Measurements from ENCODE around the gene FLNC.

FLNC gene

DNA sequence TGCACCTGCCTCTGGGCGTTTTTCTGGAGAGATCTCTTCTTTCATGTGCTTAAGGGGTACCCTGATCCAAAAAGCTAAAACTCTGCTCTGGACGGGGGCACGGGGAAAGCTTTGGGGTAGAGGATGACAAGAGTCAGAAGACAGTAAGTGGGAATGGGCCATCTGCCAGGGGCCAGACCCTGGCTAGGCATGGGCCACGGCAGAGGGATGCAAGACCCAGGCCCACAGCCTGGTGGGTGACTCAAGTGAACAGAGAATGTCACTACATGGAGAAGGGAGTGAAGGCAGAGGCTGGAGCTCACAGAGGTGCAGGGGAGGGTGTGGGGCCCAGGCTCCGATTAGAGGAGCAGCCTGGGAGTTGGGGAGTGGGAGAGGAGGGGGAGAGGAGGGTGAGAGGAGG lies 15.3 kb downstream of the FLNC start:
- DNase-seq (ENCODE audit: low spot score): no peak

DNA sequence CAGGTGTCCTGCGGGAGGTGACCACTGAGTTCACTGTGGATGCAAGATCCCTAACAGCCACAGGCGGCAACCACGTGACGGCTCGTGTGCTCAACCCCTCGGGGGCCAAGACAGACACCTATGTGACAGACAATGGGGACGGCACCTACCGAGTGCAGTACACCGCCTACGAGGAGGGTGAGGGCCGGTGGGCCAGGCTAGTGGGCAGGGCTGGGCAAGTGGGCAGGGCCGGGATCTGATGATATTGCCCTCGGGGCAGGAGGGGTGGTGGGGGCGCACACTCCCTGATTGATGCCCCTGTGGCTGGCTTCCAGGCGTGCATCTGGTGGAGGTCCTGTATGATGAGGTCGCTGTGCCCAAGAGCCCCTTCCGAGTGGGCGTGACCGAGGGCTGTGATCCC lies 15.8 kb downstream of the FLNC start:
- DNase-seq (ENCODE audit: low spot score): no peak

DNA sequence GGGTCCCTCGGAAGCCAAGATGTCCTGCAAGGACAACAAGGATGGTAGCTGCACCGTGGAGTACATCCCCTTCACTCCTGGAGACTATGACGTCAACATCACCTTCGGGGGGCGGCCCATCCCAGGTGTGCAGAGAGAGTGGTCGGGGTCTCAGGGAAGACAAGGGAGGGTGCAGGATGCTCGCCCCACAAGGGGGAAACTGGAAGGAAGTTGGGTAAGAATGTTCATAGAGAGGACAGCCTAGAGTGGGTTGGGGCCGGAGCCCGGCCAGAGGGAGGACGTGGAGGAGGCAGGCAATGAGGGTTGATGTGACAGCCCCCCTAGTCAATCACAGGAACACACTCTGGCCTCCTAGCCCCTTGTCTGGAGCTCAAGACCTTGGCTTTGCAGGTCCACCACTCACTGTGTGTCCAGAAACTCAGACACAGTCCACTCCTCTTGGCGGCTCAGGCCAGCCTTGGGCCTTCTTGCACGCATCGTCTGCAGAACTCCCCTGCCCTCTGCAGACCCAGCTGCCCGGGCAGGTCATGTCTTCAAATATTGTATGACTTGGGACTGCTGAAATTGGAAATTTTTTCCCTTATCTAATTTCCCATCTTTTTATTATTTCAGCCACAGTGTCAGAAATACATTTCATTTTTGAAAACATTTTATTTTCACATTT lies 16.7 kb downstream of the FLNC start:
- no peak for DNase-seq (ENCODE audit: low spot score)

DNA sequence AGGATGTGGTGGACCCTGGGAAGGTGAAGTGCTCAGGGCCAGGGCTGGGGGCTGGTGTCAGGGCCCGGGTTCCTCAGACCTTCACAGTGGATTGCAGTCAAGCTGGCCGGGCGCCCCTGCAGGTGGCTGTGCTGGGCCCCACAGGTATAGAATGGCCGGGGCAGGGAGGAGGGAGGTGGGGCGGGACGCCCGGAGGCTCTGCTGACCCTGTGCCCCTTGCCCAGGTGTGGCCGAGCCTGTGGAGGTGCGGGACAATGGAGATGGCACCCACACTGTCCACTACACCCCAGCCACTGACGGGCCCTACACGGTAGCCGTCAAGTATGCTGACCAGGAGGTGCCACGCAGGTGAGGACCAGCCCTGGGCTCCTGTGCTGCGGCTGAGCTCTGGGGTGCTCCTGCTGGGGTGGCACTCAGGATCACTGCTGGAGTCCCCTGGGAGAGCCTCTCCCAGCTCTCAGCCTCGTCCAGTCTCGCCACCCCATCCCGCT lies 17.6 kb downstream of the FLNC start:
- DNase-seq (ENCODE audit: low spot score): no peak

DNA sequence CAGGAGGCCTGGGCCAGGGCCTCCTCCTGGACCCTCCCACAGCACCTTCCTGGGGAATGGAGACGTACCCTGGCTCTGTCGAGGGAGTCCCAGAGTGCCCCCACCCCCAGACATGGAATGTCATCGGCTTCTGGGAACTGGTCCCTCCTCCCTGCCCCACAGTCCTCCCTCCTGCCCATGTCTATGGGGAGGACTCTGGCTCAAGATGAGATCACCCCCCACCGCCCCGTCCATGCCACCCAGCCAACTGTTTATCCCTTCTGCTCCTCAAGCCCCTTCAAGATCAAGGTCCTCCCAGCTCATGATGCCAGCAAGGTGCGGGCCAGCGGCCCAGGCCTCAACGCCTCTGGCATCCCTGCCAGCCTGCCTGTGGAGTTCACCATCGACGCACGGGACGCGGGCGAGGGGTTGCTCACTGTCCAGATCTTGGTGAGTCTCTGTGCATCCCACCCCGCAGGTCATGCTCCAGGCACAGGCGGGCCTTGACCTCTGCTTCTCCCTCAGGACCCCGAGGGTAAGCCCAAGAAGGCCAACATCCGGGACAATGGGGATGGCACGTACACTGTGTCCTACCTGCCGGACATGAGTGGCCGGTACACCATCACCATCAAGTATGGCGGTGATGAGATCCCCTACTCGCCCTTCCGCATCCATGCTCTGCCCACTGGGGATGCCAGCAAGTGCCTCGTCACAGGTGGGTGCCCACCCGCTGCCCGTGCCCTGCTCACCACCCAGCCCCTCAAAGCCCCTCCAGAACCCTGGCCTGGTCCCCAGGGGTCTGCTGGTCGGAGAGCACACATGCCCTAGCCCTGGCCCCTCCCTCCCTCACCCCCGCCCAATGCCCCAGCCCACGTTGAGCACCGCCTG lies 18.3 kb downstream of the FLNC start:
- no peak for DNase-seq (ENCODE audit: low spot score)

DNA sequence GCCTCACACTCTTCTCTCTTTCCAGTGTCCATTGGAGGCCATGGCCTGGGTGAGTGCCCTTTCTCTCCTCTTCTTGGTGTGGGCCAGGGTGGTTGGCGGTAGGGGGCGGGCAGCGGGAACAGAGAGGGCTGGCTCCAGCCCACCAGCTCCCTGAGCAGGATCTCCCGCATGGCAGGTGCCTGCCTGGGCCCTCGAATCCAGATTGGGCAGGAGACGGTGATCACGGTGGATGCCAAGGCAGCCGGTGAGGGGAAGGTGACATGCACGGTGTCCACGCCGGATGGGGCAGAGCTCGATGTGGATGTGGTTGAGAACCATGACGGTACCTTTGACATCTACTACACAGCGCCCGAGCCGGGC lies 18.9 kb downstream of the FLNC start:
- DNase-seq (ENCODE audit: low spot score): no peak

DNA sequence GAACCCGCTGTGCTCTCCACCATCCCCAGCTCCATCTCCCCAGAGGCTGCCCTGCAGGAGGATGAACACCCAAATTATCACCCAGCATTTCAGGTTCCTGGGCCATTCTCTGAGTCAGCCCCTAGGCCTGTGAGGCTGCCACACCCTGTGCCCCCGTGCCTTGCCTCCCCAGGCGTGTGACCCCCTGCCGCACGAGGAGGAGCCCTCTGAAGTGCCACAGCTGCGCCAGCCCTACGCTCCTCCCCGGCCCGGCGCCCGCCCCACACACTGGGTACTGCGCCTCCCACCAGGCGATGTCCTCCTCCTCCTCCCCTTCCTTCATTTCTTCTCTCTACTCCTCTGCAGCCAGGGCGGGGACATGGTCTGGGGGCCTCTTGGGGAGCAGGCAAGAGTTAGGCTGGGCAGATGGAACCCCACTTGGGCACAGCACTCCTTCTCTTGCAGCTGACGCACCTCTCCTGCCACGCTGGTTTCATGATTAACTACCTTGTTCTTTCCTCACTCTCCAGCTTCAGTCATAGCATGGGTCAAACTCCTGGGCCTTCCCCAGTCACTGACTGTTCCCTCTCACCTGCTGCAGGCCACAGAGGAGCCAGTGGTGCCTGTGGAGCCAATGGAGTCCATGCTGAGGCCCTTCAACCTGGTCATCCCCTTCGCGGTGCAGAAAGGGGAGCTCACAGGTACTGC lies 19.7 kb downstream of the FLNC start:
- DNase-seq (ENCODE audit: low spot score): no peak

DNA sequence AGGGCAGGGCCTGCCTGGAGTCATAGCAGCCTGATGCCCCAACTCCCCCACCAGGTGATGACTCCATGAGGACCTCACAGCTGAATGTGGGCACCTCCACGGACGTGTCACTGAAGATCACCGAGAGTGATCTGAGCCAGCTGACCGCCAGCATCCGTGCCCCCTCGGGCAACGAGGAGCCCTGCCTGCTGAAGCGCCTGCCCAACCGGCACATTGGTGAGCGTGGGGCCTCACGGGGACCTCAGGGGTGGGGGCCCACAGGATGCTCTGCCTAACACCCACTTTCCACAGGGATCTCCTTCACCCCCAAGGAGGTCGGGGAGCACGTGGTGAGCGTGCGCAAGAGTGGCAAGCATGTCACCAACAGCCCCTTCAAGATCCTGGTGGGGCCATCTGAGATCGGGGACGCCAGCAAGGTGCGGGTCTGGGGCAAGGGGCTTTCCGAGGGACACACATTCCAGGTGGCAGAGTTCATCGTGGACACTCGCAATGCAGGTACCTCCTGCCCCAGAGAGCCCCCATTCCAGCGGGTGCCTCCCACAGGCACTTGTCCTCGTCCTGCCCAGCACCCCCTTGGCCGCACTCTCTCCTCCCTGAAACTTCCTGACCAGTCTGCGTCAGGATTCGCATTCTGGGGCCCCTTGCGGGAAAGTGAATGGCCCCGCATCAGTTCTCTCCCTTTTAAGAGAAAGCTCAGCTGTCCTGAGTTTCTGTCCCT lies 22.5 kb downstream of the FLNC start:
- no peak for DNase-seq (ENCODE audit: low spot score)

DNA sequence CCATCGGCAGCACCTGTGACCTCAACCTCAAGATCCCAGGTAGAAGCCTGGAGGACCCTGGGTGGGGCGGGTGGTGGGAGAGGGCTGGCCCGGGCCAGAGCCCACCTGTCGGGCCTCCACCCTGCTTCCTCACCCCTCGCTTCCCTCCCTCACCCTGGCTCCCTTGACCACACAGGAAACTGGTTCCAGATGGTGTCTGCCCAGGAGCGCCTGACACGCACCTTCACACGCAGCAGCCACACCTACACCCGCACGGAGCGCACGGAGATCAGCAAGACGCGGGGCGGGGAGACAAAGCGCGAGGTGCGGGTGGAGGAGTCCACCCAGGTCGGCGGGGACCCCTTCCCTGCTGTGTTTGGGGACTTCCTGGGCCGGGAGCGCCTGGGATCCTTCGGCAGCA lies 23.6 kb downstream of the FLNC start:
- no peak for DNase-seq (ENCODE audit: low spot score)

DNA sequence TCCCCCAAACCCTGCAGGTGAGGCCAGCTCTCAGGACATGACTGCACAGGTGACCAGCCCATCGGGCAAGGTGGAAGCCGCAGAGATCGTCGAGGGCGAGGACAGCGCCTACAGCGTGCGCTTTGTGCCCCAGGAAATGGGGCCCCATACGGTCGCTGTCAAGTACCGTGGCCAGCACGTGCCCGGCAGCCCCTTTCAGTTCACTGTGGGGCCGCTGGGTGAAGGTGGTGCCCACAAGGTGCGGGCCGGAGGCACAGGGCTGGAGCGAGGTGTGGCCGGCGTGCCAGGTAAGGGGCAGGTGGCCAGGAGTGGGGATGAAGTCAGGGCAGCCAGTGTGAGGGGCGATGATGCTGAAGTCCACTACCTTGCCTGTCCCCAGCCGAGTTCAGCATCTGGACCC lies 24.2 kb downstream of the FLNC start:
- DNase-seq (ENCODE audit: low spot score): no peak

DNA sequence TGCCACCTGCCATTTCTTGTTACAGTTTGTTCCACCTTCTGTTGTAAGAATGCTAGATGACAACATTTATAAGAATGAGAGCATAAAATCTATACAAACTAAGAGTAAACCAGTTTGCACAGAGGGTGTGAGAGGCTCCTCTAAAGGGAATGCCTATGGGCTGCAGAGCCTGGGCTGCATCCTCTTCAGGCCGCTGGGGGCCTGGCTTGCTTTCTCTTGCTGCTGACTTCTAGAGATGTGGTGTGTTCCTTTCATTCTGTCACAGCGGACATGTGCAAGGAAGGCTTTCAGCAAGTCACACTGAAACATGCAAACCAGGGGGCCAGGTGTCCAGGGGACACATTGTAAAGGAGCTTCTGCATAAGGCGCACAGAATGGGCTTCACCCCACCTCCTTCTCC lies 25.4 kb downstream of the FLNC start:
- no peak for DNase-seq (ENCODE audit: low spot score)

DNA sequence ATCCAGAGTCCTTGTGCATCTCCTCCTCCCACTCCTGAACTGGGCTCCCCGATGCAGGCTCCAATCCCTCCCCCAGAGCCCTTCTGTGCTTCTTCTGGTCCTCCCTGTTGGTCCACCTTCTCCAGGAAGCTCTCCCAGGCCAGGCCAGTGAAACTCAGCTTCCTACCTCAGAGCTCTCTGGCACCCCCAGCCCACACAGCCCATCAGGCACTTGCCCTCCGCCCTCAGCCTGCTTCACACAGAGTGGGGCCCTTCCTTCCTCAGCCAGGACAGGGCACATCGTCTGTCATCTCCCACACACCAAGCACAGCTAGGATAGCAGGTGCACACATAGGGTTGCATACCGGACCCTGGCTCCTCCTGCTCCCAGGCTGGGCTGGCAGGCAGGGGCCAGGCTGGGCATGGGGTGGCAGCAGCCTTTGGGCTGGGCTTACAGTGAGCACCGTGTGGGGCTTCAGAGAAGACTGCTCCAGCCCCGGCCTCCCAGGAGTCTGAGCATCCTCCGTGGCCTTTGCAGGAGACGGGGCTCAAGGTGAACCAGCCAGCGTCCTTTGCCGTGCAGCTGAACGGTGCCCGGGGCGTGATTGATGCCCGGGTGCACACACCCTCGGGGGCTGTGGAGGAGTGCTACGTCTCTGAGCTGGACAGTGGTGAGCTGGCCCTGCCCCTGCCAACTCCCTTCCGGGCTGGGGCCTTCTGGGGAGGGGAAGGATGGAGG lies 26.0 kb downstream of the FLNC start:
- DNase-seq (ENCODE audit: low spot score): no peak

DNA sequence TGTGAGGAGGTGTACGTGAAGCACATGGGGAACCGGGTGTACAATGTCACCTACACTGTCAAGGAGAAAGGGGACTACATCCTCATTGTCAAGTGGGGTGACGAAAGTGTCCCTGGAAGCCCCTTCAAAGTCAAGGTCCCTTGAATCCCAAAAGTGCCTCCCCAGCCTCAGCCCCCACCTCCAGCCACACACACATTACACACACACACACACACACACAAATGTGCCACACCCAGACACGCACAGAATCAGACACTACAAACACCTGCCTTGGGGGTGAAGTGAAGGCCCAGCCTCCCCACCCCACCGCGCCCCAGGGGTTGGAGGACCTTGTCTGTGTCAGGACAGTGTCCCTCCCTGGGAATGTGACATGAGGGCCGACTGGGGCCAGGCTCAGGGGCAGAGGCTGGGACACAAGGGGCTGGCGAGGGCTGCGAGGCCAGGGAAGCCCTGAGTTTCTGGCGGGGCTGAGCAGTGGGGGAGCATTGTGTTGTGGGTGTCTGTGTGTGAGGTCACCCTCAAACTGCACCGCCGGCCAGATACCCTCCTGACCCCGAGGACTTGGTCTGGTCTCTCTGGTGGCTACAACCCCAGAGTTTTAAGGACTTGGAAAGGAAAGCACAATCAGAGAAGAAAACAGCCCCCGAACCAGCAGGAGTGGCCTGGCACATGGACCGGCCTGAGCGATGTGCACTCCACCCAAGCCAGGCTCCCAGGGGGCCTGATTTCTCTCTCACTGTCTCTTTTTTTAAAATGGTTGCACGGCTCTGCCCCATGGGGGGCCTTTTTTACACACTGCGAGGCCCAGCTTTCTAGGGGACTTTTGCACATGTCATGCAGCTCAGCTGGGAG lies 28.4 kb downstream of the FLNC start:
- DNase-seq (ENCODE audit: low spot score): no peak

DNA sequence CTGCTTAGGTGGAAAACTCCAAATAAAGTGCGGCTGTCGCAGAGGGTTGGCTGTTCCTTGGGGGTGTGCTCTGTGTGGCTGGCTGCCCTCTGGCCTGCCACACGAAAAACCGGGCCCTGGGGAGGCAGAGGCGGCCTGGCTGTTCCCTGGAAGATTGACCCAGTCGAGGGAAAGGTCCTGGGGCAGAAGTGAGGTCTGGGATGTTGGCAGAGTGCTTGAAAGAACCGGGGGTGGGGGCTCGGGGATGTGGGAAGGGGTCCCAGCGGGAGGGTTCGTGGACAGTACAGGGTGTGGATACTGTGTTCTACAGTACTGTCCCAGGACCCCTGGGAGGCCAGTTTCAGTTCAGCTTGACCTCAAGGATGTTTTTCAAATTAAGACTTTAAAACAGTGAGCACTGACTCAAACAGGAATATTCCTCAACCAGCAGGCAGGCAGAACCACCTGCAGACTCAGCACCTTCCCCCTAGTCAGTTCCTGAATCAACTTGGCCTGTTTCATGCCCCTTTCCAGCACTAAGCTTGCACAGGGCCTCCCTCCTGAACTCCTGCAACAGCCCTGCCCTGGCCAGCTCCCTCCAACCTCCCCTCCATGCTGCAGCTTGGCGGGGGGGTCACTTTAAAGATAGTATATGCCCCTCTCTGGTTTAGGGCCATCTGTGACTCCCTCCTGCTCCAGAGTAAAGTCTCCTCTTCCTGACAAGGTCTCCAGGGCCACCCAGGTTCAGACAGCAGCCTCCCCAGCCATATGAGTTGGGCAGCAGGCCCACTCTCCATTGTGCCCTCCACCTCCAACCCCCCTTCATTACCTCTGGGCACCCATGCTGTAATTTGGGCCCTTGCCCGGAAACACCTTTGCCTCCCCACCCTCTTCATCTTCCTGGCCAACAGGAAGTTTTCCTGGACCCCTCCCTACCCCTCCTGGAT lies 29.3 kb downstream of the FLNC start:
- DNase-seq (ENCODE audit: low spot score): no peak

DNA sequence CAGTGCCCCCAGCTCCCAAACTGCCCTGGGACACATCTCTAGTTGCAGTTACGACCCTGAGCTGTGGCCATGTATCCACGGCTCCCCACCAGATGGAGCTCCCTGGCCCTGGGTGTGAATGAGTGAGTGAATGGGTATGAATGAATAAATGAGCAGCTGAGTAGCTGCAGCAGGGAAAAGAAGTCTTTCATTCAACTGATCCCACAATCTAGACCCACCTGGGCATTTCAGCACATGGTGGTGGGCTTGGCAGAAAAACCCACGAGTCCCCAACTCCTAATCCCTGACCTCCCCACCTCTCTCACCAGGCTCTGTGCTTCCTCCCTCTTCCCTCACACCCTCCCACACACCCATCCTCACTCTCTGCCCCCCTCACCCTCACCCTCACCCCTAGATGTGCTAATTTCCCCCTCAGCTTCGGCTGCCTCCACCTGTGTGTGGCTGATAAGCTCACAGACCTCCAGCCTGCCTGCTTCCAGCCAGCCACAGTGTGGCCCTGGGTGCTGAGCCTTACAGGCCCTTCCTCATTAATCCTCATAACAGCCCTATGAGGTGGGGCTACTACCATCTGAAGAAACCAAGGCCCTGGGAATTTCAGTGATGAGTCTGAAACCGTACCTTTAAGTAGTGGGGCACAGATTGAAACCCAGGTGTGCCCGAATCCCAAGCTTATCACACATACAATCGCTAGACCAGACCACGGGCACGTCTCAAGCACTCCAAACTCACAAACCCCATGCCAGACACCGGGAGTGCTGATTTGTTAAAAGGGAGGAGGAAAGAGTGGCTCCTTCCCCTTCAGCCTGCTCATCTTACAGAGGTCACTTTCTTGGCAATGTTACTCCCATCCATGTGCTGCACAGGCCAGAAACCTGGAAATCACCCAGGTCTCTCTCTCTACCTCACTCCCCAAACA lies 30.2 kb downstream of the FLNC start:
- DNase-seq (ENCODE audit: low spot score): peak; percentile 10

DNA sequence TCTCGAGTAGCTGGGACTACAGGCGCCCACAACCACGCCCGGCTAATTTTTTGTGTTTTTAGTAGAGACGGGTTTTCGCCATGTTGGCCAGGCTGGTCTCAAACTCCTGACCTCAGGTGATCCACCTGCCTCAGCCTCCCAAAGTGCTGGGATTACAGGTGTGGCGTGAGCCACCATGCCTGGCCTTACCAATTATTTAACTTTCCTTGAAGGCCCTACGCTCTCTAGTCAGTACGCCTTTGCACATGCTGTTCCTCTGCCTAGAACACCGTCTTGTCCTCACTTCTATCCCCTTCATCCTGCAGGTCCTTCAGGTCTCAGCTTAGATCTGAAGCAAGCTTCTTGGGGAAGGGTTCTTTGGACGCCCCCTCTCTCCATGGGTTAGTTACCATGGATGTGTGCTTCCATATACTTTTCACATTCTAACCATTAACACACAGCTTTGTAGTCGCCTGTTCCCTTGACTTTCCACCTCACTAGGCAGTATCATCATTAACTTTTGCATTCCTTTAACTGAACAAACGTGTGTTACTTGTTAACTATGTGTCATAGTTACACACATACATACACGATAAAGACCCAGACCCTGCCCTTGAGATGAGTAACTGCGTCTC lies 31.9 kb downstream of the FLNC start:
- no peak for DNase-seq (ENCODE audit: low spot score)

DNA sequence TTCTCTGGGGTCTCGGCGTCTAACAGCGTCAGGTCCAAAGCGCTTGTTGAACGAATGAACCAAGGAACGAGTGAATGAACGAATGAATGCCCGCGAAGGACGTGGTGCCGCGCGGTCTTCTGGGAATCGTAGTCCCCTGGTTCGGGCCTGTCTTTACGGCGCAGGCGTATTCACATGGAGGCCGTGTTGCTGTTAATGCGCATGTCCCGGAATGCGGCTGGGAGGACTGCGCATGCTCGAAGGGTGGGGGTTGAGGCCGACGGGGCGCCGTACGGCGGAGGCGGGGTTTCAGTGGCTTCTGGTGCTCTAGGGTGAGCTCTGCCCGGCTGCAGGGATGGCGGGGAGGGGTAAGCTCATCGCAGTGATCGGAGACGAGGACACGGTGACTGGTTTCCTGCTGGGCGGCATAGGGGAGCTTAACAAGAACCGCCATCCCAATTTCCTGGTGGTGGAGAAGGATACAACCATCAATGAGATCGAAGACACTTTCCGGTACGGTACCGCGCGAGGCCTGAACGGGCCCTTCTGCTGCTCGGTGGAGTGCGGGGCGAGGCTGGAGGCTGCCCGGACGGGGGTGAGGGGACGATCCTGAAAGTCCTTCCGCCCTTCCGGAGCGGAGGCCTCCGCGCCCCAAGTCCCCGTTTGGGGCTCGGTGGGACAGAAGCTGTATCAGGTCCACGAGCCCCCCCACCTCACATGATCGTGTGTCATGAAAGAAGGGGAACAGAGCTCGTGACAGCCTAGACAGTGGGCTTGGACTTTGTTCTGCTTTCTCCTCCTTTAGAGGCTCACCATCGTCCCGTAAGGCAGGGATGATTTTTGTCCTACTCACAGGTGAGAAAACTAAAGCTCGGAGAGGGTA lies 32.6 kb downstream of the FLNC start, which contains the start of gene ATP6V1F:
Gene ATP6V1F (plus strand): TSS at position 286 of the 862 bp plus-strand sequence. CDS start 49 bp downstream, at position 335.
- peak; percentile 98 for DNase-seq (ENCODE audit: low spot score)
